HT1080 (cell line): ENCODE measurements around the gene TICAM1. TPM values are rescaled to one million over a fixed set of nuclear protein-coding genes. Genes with fewer than 3 reads are reported as not detected.
"Not testable (repeated sequence)": the region's sequence is repeated elsewhere in the genome, so short reads cannot be mapped to it uniquely, and the experiment has no call there.

Experiments used
- DNase-seq: peaks from one replicate; pipeline ENCODE4 v3.0.0-alpha.2; 2015; ENCODE audit warnings: low read depth
- polyA plus RNA-seq, 2 experiments: library from polyadenylated mRNA; depleted of rRNA; stranded (reverse); fragments of >200 nt; gene quantifications; 2 replicates each; pipeline ENCODE4 v1.2.3, GENCODE V29; 2015
- total RNA-seq: library from RNA; depleted of rRNA; stranded (reverse); fragments of >200 nt; shearing (Covaris generic); gene quantifications from 2 replicates; pipeline ENCODE4 v1.2.3, GENCODE V29; 2014; rRNA removed

The TICAM1 gene
- total RNA-seq = 1.5 and 2.8 TPM in 2 replicates
- 26.5 and 27.3 TPM in 2 replicates for polyA plus RNA-seq (2015; cell fraction: cytosol; rRNA removed)
- 17.3 and 20.3 TPM in 2 replicates for polyA plus RNA-seq (2015; cell fraction: nucleus; rRNA removed)

DNA sequence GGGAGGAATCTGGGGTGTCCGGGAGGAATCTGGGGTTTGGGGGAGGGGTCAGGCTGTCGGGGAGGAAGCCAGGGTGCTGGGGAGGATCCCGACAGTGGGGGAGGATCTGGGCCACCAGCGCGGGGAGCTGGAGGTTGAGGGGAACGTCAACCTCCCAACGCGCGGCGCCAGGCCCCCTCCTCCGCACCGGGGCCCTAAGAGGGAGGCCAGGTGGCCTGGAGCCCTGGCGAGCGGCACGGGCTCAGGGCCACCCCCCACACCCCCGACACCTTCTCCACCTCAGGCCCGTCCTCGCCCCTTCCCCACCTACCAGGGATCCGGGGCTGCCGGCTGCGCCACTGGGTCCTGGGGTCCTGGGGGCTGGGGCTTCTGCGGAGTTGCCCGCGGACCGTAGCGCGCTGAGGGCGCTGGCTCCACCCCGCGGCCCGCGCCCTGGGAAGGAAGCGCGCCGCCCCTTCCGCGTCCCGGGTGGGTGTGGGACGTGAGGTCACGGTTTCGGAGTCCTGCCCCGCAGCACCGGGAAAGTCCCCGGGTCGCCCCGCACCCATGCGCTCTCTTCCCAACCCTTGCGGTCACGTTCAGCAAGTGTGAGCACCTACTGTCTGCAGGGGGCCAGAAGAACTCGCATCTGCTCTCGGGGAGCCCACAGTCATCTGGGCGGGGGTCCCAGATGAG lies at the start of gene TICAM1:
Gene TICAM1 (minus strand): TSS at position 409 of the 675 bp plus-strand sequence. CDS start 13,335 bp downstream, outside the sequence.
- DNase-seq = no peak

GRCh38 chr19:4879041-4879440 lies 47.5 kb upstream of the TICAM1 start:
- no peak for DNase-seq

DNA sequence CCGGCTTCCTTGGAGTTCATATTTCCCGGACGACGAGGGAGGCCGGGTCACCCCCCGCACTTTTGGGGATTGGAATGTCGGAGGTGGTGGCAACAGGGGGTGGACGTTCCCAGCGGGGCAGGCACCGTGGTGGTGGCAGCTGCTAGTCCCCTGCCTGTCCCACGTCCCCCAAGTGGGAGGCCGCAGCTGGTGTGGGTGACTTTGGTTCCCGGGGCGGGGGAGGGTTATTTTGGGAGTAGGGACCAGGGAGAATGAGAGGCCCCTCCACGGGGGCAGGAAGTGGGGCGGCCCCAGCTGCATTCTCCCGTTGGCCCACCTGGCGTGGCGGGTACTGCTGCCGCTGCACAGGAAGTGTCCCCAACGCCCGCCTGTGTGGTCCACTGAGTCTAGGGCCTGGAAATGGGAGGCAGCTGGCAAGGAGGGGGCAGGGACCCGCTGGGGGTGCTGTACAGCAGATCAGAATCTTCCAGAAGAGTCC lies 47.0 kb upstream of the TICAM1 start:
- no peak for DNase-seq

GRCh38 chr19:4877753-4878490 lies 46.4 kb upstream of the TICAM1 start:
- DNase-seq = no peak

DNA sequence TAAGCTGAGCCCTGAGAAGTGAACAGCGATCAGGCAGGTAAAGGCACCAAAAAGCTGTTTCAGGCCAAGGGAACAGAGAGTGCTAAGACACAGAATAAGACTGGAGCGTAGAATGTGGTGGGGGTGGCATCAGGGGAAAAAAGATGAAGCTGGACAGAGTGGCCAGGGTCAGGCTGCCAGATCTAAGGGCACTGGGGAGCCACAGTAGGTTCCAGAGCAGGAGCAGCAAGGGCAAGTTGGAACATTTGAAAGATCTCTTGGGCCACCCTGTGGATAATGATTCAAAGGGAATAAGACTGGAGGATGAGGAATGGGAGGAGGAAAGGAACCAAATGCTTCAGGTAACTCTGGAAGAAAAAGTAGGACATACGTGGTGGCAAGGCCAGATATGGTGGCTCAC lies 42.4 kb upstream of the TICAM1 start:
- no peak for DNase-seq

- no peak for DNase-seq
Observed at GRCh38 chr19:4871711-4872110, 40.2 kb upstream of the TICAM1 start.

GRCh38 chr19:4870025-4870700 lies 38.7 kb upstream of the TICAM1 start:
- peak; percentile 93 for DNase-seq

DNA sequence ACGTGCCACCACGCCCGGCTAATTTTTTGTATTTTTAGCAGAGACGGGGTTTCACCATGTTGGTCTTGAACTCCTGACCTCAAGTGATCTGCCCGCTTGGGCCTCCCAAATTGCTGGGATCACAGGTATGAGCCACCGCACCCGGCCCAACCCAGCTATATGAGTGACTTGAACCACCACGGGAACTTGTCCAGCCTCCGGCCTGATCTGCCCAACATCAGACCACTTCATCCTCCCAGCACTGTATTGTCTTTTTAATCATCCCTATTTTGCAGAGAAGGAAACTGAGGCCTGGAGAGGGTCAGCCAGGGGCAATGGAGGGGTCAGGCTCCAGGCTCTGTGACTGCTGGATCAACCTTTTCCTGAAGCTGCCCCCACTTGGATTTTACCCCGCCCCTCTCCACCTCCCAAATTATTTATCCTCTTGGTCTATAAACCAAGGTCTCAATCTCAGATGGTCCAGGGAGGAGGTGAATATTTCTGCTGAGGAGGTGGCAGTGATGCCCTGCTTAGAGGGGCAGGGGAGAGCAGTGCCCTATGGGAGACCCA lies 36.8 kb upstream of the TICAM1 start:
- no peak for DNase-seq

- peak; percentile 80 for DNase-seq
Observed at GRCh38 chr19:4867534-4868285, 36.2 kb upstream of the TICAM1 start, which contains the start of gene PLIN3. PLIN3 (minus strand) TSS chr19:4867667; CDS start chr19:4861394, 6,273 bp downstream.

- DNase-seq = no peak
Observed at GRCh38 chr19:4866595-4867424, 35.3 kb upstream of the TICAM1 start.

- DNase-seq = no peak
Observed at GRCh38 chr19:4861147-4861546, 29.6 kb upstream of the TICAM1 start.

- DNase-seq = no peak
Observed at GRCh38 chr19:4859697-4860096, 28.2 kb upstream of the TICAM1 start.

DNA sequence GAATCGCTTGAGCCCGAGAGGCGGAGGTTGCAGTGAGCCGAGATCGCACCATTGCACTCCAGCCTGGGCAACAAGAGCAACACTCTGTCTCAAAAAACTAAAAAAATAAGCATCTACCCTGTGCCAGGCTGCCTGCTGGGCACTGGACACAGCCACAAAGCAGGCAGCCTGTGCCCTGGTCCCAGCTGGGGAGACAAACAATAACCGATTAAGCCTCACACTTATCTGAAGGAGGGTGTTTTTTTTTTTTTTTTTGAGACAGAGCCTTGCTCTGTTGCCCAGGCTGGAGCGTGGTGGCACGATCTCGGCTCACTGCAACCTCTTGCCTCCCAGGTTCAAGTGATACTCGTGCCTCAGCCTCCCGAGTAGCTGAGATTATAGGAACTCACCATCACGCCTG lies 25.0 kb upstream of the TICAM1 start:
- not testable (repeated sequence) for DNase-seq

DNA sequence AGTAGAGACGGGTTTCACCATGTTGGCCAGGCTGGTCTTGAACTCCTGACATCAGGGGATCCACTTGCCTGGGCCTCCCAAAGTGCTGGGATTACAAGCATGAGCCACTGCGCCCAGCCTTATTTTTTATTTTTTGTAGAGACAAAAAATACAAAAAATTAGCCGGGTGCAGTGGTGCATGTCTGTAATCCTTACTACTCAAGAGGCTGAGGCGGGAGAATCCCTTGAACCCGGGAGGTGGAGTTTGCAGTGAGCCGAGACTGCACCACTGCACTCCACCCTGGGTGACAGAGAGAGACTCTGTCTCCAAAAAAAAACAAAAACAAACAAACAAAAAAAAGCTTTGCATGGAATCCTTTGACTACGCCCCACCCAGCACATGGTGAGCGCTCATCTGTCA lies 22.0 kb upstream of the TICAM1 start:
- not testable (repeated sequence) for DNase-seq

GRCh38 chr19:4852484-4852883 lies 21.0 kb upstream of the TICAM1 start:
- DNase-seq = no peak

DNA sequence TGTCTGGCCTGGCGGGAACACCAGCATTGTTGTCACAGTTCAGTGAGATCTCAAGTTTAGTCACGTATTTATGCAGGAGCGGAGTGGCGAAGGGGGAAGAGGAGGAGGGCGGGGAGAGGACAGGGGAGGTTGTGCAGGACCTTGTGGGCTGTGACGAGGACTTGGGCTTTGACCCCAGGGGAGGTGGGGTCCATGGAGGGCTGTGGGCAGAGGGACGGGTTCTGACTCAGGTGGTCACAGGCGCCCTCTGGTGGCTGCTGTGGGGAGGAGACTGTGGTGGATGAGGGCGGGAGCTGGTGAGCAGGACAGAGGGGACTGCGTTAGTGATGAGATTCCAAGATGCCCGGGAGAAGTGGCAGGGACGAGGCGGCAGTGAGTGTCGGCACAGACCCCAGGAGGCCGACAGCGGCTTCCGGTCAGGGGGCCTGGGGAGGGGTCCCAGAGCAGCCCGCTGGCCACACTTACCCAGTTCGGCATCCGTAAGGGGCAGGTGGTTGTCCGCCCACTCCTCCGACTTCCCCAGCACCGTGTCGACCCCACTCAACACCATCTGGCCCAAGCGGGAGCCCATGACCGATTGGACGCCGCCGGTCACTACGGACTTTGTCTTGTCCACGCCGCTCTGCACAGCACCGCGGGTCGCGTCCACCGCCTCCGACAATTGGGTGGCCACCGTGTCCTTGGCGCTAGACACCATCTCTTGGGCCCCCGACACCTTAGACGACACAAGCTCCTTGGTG lies 20.2 kb upstream of the TICAM1 start:
- DNase-seq = peak; percentile 30

DNA sequence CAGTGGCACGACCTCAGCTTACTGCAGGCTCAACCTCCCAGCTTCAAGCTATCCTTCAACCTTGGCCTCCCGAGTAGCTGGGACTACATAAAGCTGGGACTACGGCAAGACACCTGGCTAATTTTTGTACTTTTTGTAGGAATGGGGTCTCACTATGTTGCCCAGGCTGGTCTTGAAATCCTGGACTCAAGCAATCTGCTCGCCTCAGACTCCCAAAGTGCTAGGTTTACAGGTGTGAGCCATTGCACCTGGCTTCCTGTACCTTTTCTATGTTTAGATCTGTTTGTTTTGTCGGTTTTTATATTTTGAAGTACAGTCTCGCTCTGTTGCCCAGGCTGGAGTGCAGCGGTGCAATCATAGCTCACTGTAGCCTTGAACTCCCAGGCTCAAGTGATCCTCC lies 17.5 kb upstream of the TICAM1 start:
- no peak for DNase-seq

DNA sequence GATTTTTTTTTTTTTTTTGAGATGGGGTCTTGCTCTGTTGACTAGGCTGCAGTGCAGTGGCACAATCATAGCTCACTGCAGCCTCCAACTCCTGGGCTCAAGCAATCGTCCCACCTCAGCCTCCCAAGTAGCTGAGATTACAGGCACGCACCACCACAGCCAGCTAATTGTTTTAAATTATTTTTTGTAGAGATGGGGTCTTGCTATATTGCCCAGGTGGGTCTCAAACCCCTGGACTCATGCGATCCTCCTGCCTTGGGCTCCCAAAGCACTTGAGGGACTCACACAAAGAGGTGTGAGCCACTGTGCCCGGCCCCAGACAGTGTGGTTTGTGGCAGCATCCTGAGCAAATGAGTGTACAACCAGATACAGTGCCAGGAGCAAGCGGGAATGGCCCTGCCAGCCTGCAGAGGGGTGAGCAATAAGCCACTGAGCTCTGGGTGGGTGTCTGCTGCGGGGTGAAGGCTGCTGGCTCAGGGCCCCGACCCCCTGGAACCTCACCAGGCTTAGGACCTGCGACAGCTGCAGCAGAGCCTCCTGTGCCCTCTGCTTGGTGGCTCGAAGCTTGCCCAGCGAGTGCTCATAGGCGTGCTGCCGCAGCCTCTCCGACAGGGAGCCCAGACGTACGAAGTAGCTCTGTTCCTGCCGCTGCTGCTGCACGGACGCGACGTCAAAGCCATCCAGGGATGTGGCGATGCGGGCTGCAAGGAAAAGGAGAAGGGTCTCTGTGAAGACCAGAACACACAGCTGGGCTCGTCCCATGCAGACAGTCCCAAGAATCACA lies 15.9 kb upstream of the TICAM1 start:
- DNase-seq = no peak
